ENCODE measurements around the gene SCUBE1.

DNA sequence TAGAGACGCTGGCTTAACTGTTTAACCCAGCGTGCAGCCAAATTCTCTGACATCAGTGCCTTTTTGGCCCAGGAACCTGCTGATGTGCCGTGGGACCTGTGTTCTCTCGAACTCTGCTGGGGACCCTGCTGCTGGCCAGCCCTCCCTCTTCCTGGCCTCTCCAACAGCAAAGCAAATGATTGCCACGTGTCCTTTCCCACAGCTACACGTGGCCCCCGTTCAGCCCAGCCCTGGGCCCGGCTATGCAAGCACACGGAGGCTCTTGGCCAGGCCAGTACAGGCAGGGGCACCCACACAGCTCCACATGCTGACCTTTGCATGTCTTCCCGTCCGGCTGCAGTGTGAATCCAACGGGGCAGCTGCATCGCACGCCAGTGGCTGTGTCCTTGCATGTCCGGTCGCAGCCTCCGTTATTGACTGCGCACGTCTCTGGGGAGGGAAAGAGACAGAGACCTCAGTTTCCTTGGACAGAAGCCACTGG is 104.6 kb downstream of the SCUBE1 start:
- no peak for TF ChIP-seq EZH2 (IDR thresholded peaks at IDR 0.05; ENCODE audit: low read depth, low read length, severe bottlenecking)
- TF ChIP-seq, protein P1, sequence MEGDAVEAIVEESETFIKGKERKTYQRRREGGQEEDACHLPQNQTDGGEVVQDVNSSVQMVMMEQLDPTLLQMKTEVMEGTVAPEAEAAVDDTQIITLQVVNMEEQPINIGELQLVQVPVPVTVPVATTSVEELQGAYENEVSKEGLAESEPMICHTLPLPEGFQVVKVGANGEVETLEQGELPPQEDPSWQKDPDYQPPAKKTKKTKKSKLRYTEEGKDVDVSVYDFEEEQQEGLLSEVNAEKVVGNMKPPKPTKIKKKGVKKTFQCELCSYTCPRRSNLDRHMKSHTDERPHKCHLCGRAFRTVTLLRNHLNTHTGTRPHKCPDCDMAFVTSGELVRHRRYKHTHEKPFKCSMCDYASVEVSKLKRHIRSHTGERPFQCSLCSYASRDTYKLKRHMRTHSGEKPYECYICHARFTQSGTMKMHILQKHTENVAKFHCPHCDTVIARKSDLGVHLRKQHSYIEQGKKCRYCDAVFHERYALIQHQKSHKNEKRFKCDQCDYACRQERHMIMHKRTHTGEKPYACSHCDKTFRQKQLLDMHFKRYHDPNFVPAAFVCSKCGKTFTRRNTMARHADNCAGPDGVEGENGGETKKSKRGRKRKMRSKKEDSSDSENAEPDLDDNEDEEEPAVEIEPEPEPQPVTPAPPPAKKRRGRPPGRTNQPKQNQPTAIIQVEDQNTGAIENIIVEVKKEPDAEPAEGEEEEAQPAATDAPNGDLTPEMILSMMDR (IDR thresholded peaks at IDR 0.05; ENCODE audit: control extremely low read depth in 1 of 3, insufficient read depth in 1 of 3, low read depth in 1 of 3, low read length in 3 of 3) = no peak
- TF ChIP-seq YY1 (IDR thresholded peaks at IDR 0.05; ENCODE audit: low read depth, low read length) = no peak
- no peak for TF ChIP-seq KDM4A (IDR thresholded peaks at IDR 0.05; ENCODE audit: low read depth, low read length, severe bottlenecking)
- TF ChIP-seq POLR2A (IDR thresholded peaks at IDR 0.05; ENCODE audit: control extremely low read depth in 1 of 2, low read depth in 2 of 2, low read length in 2 of 2) = no peak
